ENCODE measurements around the gene GPR162.
"Not testable (repeated sequence)": the region's sequence is repeated elsewhere in the genome, so short reads cannot be mapped to it uniquely, and the experiment has no call there.

The GPR162 gene

GRCh38 chr12:6873094-6874014 lies 51.7 kb downstream of the GPR162 start, which contains the start of gene SPSB2:
Gene SPSB2, minus strand, starts transcription at chr12:6873303. Its CDS starts 402 bp downstream, at chr12:6872901.
- peak; percentile 97 for DNase-seq (ENCODE audit: low spot score)

- DNase-seq (ENCODE audit: low spot score): not testable (repeated sequence)
Observed at GRCh38 chr12:6874015-6874368, 52.4 kb downstream of the GPR162 start.

Data from kidney tubule cell (primary cell).